SU-DHL-6 (cell line): ENCODE results near the gene ACAA1.

Source experiments
- EZH2phosphoT487 ChIP-seq: fragments of 200-600 bp; sonication (generic), shearing (Covaris generic); conservative IDR thresholded peaks from 2 replicates; pipeline ENCODE4 v1.6.1; 2018; ENCODE audit warnings: mild to moderate bottlenecking, antibody characterized with exemption, low read length, moderate library complexity, mixed read lengths
- TF ChIP-seq, protein P1 (sequence below): fragments of 200-600 bp; sonication (generic); IDR thresholded peaks from one replicate; pipeline ENCODE4 v1.5.1; 2017; ENCODE audit warnings: antibody characterized with exemption, mild to moderate bottlenecking, low read length, moderate library complexity; ENCODE audit not compliant: insufficient read depth, poor library complexity, severe bottlenecking

DNA sequence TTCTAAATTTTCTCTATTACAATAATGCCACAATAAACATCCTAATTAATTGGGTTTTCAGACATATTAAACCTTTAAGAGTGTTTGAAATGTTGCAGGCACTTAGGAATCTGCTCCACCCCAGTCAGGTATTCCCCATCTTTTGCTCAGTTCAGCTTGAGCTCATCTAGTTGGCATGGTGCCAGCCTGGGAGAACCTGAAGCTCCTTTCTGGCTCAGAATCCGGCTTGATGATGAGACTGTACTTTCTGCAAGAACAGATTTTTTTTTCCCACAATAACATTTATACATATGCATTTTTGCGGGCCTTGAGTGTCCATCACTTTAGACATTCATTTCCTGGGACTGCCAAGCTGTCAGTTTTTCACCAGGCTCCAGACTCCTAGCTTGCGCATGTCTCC, 20.7 kb upstream of the ACAA1 start:
- TF ChIP-seq, protein P1, sequence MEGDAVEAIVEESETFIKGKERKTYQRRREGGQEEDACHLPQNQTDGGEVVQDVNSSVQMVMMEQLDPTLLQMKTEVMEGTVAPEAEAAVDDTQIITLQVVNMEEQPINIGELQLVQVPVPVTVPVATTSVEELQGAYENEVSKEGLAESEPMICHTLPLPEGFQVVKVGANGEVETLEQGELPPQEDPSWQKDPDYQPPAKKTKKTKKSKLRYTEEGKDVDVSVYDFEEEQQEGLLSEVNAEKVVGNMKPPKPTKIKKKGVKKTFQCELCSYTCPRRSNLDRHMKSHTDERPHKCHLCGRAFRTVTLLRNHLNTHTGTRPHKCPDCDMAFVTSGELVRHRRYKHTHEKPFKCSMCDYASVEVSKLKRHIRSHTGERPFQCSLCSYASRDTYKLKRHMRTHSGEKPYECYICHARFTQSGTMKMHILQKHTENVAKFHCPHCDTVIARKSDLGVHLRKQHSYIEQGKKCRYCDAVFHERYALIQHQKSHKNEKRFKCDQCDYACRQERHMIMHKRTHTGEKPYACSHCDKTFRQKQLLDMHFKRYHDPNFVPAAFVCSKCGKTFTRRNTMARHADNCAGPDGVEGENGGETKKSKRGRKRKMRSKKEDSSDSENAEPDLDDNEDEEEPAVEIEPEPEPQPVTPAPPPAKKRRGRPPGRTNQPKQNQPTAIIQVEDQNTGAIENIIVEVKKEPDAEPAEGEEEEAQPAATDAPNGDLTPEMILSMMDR, result no peak
- no peak for TF ChIP-seq EZH2phosphoT487
